RWPE1 (cell line): ENCODE data around the gene CPN2.

ENCODE experiments used
- CTCF ChIA-PET: fragments of 350-600 bp; sonication (Branson Sonifier 250); formaldehyde crosslinking; extraction: SDS; loops from one replicate; lab custom pipeline; 2021; lab: Yijun Ruan, JAX
- POLR2A ChIA-PET: fragments of 400-600 bp; formaldehyde crosslinking; extraction: SDS; loops from one replicate; lab custom pipeline; 2020; ENCODE audit warnings: antibody characterized with exemption; ENCODE audit not compliant: low non-redundant PET; lab: Yijun Ruan, JAX
- DNase-seq: peaks from one replicate; pipeline ENCODE4 v3.0.0; 2012; ENCODE audit warnings: low spot score
- H3K27ac ChIP-seq: fragments of 450-650 bp; 2 replicates; pipeline ENCODE4 v1.5.1; 2017
- TF ChIP-seq, protein P1 (sequence below): fragments of 450-650 bp; conservative IDR thresholded peaks from 2 replicates; pipeline ENCODE4 v1.5.1; 2017; ENCODE audit warnings: low read depth, mild to moderate bottlenecking

CPN2 gene

DNA sequence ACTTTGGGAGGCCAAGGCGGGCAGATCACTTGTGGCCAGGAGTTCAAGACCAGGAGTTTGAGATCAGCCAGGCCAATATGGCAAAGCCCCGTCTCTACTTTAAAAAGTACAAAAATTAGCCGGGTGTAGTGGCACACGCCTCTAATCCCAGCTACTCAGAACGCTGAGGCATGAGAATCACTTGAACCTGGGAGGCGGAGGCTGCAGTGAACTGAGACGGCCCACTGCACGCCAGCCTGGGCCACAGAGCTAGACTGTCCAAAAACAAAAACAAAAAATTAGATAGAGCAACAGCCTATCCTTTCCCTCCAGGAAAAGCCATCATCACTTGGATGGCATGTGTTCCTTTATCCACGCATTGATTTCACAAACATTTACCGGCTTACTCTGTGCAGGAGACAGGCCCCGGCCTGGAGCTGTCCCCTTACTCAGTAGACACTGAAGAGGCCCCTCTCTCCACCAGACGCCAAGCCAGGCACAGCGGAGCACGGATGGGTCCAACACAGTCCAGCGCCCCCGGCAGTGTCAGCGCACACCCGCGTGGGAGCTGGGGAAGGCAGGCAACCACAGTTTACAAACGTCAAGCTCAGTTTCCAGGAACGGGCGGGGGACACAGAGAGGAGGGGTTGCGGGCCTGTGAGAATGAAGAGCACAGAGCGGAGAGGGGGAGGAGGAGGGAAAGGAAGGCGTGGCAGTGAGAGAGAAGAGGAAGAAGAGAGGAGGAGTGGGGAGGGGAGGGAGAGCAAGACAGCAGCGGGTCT, 44.8 kb upstream of the CPN2 start:
- POLR2A ChIA-PET, result no interaction called here
- no peak overlapping the region for H3K27ac ChIP-seq
- CTCF ChIA-PET, result no interaction called here

DNA sequence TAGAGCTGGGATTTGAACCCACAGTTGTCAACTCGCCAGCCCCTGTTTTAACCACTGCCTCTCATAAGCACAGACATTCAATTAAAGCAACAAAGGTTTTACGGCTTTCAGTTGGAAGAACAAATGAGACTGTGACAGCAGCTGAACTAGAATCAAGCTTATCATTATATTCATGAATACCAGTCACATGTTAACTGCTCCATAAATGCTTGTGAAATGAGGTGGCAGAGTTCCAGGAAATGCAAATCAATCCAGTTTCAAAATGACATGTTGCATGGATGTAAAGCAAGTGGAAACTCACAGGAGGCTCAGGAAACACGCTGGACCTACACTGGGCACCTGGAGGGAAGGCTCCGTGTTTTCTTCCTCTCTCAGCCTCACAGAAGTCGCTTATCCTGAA, 44.1 kb upstream of the CPN2 start:
- no peak for DNase-seq
- CTCF ChIA-PET, result interaction anchor here (0.9 to 1.6 kb wide), 4 partner anchors 9 to 697 kb away, joined by 3 to 6 read pairs (median 4); no protein-coding TSS in a partner anchor
- TF ChIP-seq, protein P1, sequence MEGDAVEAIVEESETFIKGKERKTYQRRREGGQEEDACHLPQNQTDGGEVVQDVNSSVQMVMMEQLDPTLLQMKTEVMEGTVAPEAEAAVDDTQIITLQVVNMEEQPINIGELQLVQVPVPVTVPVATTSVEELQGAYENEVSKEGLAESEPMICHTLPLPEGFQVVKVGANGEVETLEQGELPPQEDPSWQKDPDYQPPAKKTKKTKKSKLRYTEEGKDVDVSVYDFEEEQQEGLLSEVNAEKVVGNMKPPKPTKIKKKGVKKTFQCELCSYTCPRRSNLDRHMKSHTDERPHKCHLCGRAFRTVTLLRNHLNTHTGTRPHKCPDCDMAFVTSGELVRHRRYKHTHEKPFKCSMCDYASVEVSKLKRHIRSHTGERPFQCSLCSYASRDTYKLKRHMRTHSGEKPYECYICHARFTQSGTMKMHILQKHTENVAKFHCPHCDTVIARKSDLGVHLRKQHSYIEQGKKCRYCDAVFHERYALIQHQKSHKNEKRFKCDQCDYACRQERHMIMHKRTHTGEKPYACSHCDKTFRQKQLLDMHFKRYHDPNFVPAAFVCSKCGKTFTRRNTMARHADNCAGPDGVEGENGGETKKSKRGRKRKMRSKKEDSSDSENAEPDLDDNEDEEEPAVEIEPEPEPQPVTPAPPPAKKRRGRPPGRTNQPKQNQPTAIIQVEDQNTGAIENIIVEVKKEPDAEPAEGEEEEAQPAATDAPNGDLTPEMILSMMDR, result no peak
- no peak overlapping the region for H3K27ac ChIP-seq
- POLR2A ChIA-PET, result no interaction called here

More for the DNA sequence above, 44.8 kb upstream of the CPN2 start:
- TF ChIP-seq, protein P1, result no peak
- DNase-seq, result no peak

DNA sequence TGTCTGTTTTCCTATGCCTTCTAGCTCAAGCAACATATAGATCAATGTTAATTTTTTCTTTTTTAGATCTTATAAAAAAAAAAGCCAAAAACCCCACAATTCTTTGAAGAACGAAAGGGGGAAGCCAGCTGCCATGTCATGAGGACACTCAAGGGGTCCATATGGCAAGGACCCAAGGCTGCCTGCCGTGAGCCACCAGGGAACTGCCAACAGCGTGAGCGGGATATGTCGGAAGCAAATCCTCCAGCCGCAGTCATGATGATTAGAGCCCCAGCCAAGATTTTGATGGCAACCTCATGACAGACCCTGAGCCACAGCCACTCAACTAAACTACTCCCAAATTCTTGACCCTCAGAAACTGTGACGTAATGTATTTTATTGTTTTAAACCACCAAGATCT, 41.4 kb upstream of the CPN2 start:
- DNase-seq, result no peak
- TF ChIP-seq, protein P1, result no peak
- no peak overlapping the region for H3K27ac ChIP-seq
- CTCF ChIA-PET, result interaction anchor here (0.6 to 1.3 kb wide), 3 partner anchors 10 to 282 kb away, joined by 3 to 9 read pairs (median 4); no protein-coding TSS in a partner anchor
- POLR2A ChIA-PET, result no interaction called here

DNA sequence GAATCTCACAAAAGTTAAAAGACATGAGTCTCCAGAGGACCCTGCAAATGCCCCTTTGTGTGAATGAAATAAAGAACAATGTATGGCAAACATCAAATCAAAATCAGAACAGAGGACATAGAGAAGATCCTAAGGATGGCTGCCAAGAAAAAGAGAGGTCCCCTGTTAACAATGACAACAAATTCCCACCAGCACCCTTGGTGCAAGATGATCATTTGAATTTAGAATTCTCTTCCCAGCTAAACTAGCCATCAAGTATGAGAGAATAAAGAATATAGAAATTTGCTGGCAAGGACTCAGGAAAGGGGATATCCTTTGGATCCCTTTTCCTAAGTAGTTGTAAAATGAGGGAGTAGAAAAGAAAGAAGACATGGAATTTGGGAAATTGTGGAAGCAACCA, 39.7 kb upstream of the CPN2 start:
- DNase-seq, result no peak
- H3K27ac ChIP-seq, result no peak overlapping the region
- ChIA-PET POLR2A (no interaction called here), CTCF (no interaction called here)
- TF ChIP-seq, protein P1, result no peak

DNA sequence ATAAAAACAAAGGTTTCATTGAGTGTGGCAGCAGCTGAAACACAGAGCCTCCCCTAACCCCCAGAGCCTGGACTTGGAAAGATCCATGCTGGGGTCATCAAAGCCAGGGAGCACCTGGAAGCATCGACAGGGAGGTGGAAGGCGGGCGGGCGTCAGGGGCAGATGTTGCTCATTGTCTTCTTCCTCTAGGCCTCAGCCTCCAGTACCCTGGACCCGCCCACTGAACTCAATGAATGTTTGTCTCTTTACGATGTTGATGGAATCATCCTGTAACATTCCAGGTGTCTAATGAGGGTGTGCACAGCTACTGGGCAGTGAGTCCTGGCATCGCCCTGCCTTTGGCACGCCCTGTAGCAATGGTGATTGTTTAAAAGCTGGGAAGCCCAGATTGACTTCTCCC, 38.1 kb upstream of the CPN2 start:
- ChIA-PET POLR2A (no interaction called here), CTCF (no interaction called here)
- H3K27ac ChIP-seq, result no peak overlapping the region
- TF ChIP-seq, protein P1, result no peak
- DNase-seq, result no peak

DNA sequence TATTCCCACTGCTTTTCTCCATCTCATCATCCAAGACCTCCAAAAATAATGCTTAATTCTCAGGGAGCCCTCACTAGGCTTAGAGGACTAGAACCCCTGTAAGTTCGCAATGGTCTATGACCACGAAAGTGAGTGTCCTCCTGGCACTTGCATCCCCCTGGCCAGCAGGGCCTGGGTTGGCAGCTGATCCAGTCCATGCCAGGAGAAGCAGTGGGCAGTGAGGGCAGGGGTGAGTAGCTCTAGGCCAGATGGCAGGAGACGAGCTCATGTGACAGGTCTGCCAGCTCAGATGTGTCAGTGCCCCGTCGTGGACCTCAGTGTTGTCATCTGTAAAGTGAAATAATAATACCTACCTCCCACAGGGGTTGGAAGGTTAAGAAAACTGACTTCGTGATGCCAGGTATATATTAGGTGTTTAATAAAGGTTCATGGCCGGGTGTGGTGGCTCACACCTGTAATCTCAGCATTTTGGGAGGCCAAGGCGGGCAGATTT, 36.8 kb upstream of the CPN2 start:
- no peak overlapping the region for H3K27ac ChIP-seq
- DNase-seq, result no peak
- TF ChIP-seq, protein P1, result no peak
- ChIA-PET CTCF (interaction anchor here (0.5 to 1.1 kb wide), 4 partner anchors 18 to 684 kb away, joined by 3 to 5 read pairs (median 4); no protein-coding TSS in a partner anchor), POLR2A (no interaction called here)
